HEK293 (cell line): Measurements from ENCODE around the gene DENND2A.

Experiments used
- CTCF ChIA-PET: fragments of 350-600 bp; formaldehyde crosslinking; extraction: SDS; loops from one replicate; lab custom pipeline; 2021; ENCODE audit warnings: antibody characterized with exemption; lab: Yijun Ruan, JAX
- POLR2A ChIA-PET: fragments of 300-600 bp; formaldehyde crosslinking; extraction: SDS; loops from one replicate; lab custom pipeline; 2020; ENCODE audit warnings: antibody characterized with exemption, inconsistent platforms; lab: Yijun Ruan, JAX
- H3K27ac ChIP-seq: fragments of 200-500 bp; sonication (Bioruptor generic); 2 replicates; pipeline ENCODE4 v1.5.1; 2014; ENCODE audit warnings: low read depth, low read length, control low read depth, inconsistent platforms; ENCODE audit errors: extremely low read depth
- H3K36me3 ChIP-seq, 2 experiments: fragments of 200-500 bp in 1 of 2; sonication (Bioruptor generic) in 1 of 2; 1 replicate in 1 of 2; 2 replicates in 1 of 2; pipeline ENCODE4 v1.5.1; 2014 to 2017; ENCODE audit warnings: inconsistent platforms in 2 of 2, low read length in 2 of 2; ENCODE audit not compliant: control insufficient read depth in 2 of 2, insufficient read depth in 1 of 2
- H3K4me1 ChIP-seq: fragments of 200-500 bp; sonication (Bioruptor generic); 2 replicates; pipeline ENCODE4 v1.5.1; 2014; ENCODE audit warnings: mild to moderate bottlenecking, low read length, inconsistent platforms; ENCODE audit not compliant: control insufficient read depth, insufficient read depth
- H3K4me3 ChIP-seq: 2 replicates; pipeline ENCODE4 v1.5.1; 2011; ENCODE audit warnings: low read depth, mild to moderate bottlenecking, control low read depth, low read length, moderate library complexity
- H3K9me3 ChIP-seq: fragments of 200-500 bp; sonication (Bioruptor generic); 2 replicates; pipeline ENCODE4 v1.5.1; 2014; ENCODE audit warnings: low read depth, low read length, inconsistent platforms; ENCODE audit not compliant: control insufficient read depth, insufficient read depth
- GLIS1 ChIP-seq: fragments of 450-650 bp; formaldehyde crosslinking; IDR thresholded peaks from 2 replicates; pipeline ENCODE4 v1.5.1; 2016; ENCODE audit warnings: missing biosample characterization, missing genetic modification characterization
- HOXC10 ChIP-seq: sonication (generic); formaldehyde crosslinking; IDR thresholded peaks from 2 replicates; pipeline ENCODE4 v1.8.1; 2023; ENCODE audit warnings: mild to moderate bottlenecking, missing genetic modification reagents
- IKZF3 ChIP-seq: fragments of 450-650 bp; IDR thresholded peaks from 2 replicates; pipeline ENCODE4 v1.5.0; 2018; ENCODE audit warnings: missing biosample characterization, mild to moderate bottlenecking, missing genetic modification characterization, moderate library complexity
- KLF1 ChIP-seq: fragments of 450-650 bp; formaldehyde crosslinking; IDR thresholded peaks from 2 replicates; pipeline ENCODE4 v1.5.1; 2016; ENCODE audit warnings: missing biosample characterization, missing genetic modification characterization
- KLF16 ChIP-seq: fragments of 450-650 bp; formaldehyde crosslinking; IDR thresholded peaks from 2 replicates; pipeline ENCODE4 v1.5.1; 2017; ENCODE audit warnings: missing biosample characterization, missing genetic modification characterization
- PRDM1 ChIP-seq: fragments of 450-650 bp; formaldehyde crosslinking; IDR thresholded peaks from 2 replicates; pipeline ENCODE4; 2016; ENCODE audit warnings: missing biosample characterization, missing genetic modification characterization
- SCRT2 ChIP-seq: fragments of 450-650 bp; formaldehyde crosslinking; IDR thresholded peaks from 2 replicates; pipeline ENCODE4 v1.5.1; 2016; ENCODE audit warnings: missing biosample characterization, missing genetic modification characterization
- SP2 ChIP-seq: fragments of 450-650 bp; formaldehyde crosslinking; IDR thresholded peaks from 2 replicates; pipeline ENCODE4 v1.5.1; 2016; ENCODE audit warnings: missing biosample characterization, missing genetic modification characterization
- YY1 ChIP-seq: fragments of 450-650 bp; formaldehyde crosslinking; IDR thresholded peaks from 2 replicates; pipeline ENCODE4 v1.5.1; 2018; ENCODE audit warnings: missing biosample characterization, missing genetic modification characterization
- ZBTB1 ChIP-seq: fragments of 450-650 bp; formaldehyde crosslinking; IDR thresholded peaks from 2 replicates; pipeline ENCODE4 v1.5.1; 2016; ENCODE audit warnings: missing biosample characterization, missing genetic modification characterization
- ZBTB17 ChIP-seq: fragments of 450-650 bp; formaldehyde crosslinking; IDR thresholded peaks from 2 replicates; pipeline ENCODE4 v1.5.1; 2016; ENCODE audit warnings: missing biosample characterization, missing genetic modification characterization
- ZFHX2 ChIP-seq: fragments of 450-650 bp; formaldehyde crosslinking; conservative IDR thresholded peaks from 2 replicates; pipeline ENCODE4 v1.5.1; 2016; ENCODE audit warnings: missing biosample characterization, missing genetic modification characterization
- ZIC2 ChIP-seq: fragments of 450-650 bp; formaldehyde crosslinking; IDR thresholded peaks from 2 replicates; pipeline ENCODE4 v1.5.1; 2016; ENCODE audit warnings: missing biosample characterization, missing genetic modification characterization
- ZNF10 ChIP-seq: fragments of 450-650 bp; formaldehyde crosslinking; IDR thresholded peaks from 2 replicates; pipeline ENCODE4 v1.5.1; 2017; ENCODE audit warnings: missing biosample characterization, missing genetic modification characterization
- ZNF184 ChIP-seq: fragments of 450-650 bp; IDR thresholded peaks from 2 replicates; pipeline ENCODE4 v1.5.1; 2018; ENCODE audit warnings: missing biosample characterization, mild to moderate bottlenecking, missing genetic modification characterization
- ZNF350 ChIP-seq: fragments of 450-650 bp; formaldehyde crosslinking; IDR thresholded peaks from 2 replicates; pipeline ENCODE4 v1.5.0; 2017; ENCODE audit warnings: missing biosample characterization, mild to moderate bottlenecking, missing genetic modification characterization
- ZNF416 ChIP-seq: fragments of 450-650 bp; formaldehyde crosslinking; IDR thresholded peaks from 2 replicates; pipeline ENCODE4 v1.5.1; 2016; ENCODE audit warnings: missing biosample characterization, missing genetic modification characterization
- ZNF600 ChIP-seq: fragments of 450-650 bp; formaldehyde crosslinking; IDR thresholded peaks from 2 replicates; pipeline ENCODE4 v1.5.1; 2016; ENCODE audit warnings: missing biosample characterization, missing genetic modification characterization
- ZNF660 ChIP-seq: fragments of 450-650 bp; IDR thresholded peaks from 2 replicates; pipeline ENCODE4 v1.5.1; 2018; ENCODE audit warnings: missing biosample characterization, mild to moderate bottlenecking, missing genetic modification characterization
- ZNF664 ChIP-seq: fragments of 450-650 bp; formaldehyde crosslinking; IDR thresholded peaks from 2 replicates; pipeline ENCODE4 v1.5.1; 2016; ENCODE audit warnings: missing biosample characterization, missing genetic modification characterization
- TF ChIP-seq, protein P1 (sequence below): fragments of 450-650 bp; formaldehyde crosslinking; IDR thresholded peaks from 2 replicates; pipeline ENCODE4 v1.5.1; 2017; ENCODE audit warnings: missing biosample characterization, missing genetic modification characterization
- TF ChIP-seq, protein P2 (sequence below): fragments of 450-650 bp; formaldehyde crosslinking; IDR thresholded peaks from 2 replicates; pipeline ENCODE4 v1.5.1; 2016; ENCODE audit warnings: missing biosample characterization, missing genetic modification characterization
- TF ChIP-seq, protein P3 (sequence below): fragments of 450-650 bp; formaldehyde crosslinking; IDR thresholded peaks from 2 replicates; pipeline ENCODE4 v1.5.1; 2016; ENCODE audit warnings: missing biosample characterization, missing genetic modification characterization
- TF ChIP-seq, protein P4 (sequence below): fragments of 450-650 bp; formaldehyde crosslinking; IDR thresholded peaks from 2 replicates; pipeline ENCODE4 v1.5.1; 2017; ENCODE audit warnings: missing biosample characterization, missing genetic modification characterization
- TF ChIP-seq, protein P5 (sequence below): fragments of 450-650 bp; formaldehyde crosslinking; conservative IDR thresholded peaks from 2 replicates; pipeline ENCODE4 v1.5.1; 2016; ENCODE audit warnings: low read depth, missing biosample characterization, missing genetic modification characterization

The DENND2A gene

GRCh38 chr7:140625908-140626868, 14.4 kb downstream of the DENND2A start:
- no peaks in the 10 kb centered on the region for H3K9me3 ChIP-seq
- H3K4me3 ChIP-seq: peak overlapping the region; percentile 0; the same call in 1 of the 2 replicates
- POLR2A ChIA-PET: interaction anchor here (0.5 to 3.1 kb wide), 7 partner anchors 9 to 100 kb away, joined by 3 to 10 read pairs (median 4); partner anchors contain the start of gene DENND2A
- H3K36me3 ChIP-seq: no peaks in the 10 kb centered on the region
- CTCF ChIA-PET: interaction anchor here (0.7 kb wide), 1 partner anchor 9 kb away, joined by 3 read pairs; no protein-coding TSS in a partner anchor
- H3K4me1 ChIP-seq: no peaks in the 10 kb centered on the region
- H3K27ac ChIP-seq: peak overlapping the region; percentile 1; the same call in 1 of the 2 replicates
- no peak for TF ChIP-seq ZBTB1 (tag by site-specific recombination)
- TF ChIP-seq, protein P1, sequence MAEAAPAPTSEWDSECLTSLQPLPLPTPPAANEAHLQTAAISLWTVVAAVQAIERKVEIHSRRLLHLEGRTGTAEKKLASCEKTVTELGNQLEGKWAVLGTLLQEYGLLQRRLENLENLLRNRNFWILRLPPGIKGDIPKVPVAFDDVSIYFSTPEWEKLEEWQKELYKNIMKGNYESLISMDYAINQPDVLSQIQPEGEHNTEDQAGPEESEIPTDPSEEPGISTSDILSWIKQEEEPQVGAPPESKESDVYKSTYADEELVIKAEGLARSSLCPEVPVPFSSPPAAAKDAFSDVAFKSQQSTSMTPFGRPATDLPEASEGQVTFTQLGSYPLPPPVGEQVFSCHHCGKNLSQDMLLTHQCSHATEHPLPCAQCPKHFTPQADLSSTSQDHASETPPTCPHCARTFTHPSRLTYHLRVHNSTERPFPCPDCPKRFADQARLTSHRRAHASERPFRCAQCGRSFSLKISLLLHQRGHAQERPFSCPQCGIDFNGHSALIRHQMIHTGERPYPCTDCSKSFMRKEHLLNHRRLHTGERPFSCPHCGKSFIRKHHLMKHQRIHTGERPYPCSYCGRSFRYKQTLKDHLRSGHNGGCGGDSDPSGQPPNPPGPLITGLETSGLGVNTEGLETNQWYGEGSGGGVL (tag by site-specific recombination): peak; percentile 99
- TF ChIP-seq SP2 (tag by site-specific recombination): peak; percentile 58
- TF ChIP-seq ZIC2: peak; percentile 84
- TF ChIP-seq, protein P2, sequence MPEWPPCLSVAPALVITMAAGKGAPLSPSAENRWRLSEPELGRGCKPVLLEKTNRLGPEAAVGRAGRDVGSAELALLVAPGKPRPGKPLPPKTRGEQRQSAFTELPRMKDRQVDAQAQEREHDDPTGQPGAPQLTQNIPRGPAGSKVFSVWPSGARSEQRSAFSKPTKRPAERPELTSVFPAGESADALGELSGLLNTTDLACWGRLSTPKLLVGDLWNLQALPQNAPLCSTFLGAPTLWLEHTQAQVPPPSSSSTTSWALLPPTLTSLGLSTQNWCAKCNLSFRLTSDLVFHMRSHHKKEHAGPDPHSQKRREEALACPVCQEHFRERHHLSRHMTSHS (tag by site-specific recombination): no peak
- TF ChIP-seq HOXC10: no peak
- TF ChIP-seq, protein P3, sequence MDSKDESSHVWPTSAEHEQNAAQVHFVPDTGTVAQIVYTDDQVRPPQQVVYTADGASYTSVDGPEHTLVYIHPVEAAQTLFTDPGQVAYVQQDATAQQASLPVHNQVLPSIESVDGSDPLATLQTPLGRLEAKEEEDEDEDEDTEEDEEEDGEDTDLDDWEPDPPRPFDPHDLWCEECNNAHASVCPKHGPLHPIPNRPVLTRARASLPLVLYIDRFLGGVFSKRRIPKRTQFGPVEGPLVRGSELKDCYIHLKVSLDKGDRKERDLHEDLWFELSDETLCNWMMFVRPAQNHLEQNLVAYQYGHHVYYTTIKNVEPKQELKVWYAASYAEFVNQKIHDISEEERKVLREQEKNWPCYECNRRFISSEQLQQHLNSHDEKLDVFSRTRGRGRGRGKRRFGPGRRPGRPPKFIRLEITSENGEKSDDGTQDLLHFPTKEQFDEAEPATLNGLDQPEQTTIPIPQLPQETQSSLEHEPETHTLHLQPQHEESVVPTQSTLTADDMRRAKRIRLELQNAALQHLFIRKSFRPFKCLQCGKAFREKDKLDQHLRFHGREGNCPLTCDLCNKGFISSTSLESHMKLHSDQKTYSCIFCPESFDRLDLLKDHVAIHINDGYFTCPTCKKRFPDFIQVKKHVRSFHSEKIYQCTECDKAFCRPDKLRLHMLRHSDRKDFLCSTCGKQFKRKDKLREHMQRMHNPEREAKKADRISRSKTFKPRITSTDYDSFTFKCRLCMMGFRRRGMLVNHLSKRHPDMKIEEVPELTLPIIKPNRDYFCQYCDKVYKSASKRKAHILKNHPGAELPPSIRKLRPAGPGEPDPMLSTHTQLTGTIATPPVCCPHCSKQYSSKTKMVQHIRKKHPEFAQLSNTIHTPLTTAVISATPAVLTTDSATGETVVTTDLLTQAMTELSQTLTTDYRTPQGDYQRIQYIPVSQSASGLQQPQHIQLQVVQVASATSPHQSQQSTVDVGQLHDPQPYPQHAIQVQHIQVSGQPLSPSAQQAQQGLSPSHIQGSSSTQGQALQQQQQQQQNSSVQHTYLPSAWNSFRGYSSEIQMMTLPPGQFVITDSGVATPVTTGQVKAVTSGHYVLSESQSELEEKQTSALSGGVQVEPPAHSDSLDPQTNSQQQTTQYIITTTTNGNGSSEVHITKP: peak; percentile 84
- TF ChIP-seq, protein P4, sequence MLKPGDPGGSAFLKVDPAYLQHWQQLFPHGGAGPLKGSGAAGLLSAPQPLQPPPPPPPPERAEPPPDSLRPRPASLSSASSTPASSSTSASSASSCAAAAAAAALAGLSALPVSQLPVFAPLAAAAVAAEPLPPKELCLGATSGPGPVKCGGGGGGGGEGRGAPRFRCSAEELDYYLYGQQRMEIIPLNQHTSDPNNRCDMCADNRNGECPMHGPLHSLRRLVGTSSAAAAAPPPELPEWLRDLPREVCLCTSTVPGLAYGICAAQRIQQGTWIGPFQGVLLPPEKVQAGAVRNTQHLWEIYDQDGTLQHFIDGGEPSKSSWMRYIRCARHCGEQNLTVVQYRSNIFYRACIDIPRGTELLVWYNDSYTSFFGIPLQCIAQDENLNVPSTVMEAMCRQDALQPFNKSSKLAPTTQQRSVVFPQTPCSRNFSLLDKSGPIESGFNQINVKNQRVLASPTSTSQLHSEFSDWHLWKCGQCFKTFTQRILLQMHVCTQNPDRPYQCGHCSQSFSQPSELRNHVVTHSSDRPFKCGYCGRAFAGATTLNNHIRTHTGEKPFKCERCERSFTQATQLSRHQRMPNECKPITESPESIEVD (tag by site-specific recombination): no peak
- peak; percentile 12; the same call in 1 of the 2 replicates for TF ChIP-seq IKZF3 (tag by site-specific recombination)
- no peak for TF ChIP-seq ZNF416 (tag by site-specific recombination)
- TF ChIP-seq SCRT2 (tag by site-specific recombination): no peak
- TF ChIP-seq YY1 (tag by site-specific recombination): no peak
- peak; percentile 43; the same call in 1 of the 2 replicates for TF ChIP-seq ZNF660
- peak; percentile 100 for TF ChIP-seq GLIS1
- TF ChIP-seq ZFHX2 (tag by site-specific recombination): peak; percentile 78
- peak; percentile 98 for TF ChIP-seq PRDM1 (tag by site-specific recombination)
- TF ChIP-seq ZNF664 (tag by site-specific recombination): peak; percentile 57
- peak; percentile 70 for TF ChIP-seq ZBTB17 (tag by site-specific recombination)
- TF ChIP-seq, protein P5, sequence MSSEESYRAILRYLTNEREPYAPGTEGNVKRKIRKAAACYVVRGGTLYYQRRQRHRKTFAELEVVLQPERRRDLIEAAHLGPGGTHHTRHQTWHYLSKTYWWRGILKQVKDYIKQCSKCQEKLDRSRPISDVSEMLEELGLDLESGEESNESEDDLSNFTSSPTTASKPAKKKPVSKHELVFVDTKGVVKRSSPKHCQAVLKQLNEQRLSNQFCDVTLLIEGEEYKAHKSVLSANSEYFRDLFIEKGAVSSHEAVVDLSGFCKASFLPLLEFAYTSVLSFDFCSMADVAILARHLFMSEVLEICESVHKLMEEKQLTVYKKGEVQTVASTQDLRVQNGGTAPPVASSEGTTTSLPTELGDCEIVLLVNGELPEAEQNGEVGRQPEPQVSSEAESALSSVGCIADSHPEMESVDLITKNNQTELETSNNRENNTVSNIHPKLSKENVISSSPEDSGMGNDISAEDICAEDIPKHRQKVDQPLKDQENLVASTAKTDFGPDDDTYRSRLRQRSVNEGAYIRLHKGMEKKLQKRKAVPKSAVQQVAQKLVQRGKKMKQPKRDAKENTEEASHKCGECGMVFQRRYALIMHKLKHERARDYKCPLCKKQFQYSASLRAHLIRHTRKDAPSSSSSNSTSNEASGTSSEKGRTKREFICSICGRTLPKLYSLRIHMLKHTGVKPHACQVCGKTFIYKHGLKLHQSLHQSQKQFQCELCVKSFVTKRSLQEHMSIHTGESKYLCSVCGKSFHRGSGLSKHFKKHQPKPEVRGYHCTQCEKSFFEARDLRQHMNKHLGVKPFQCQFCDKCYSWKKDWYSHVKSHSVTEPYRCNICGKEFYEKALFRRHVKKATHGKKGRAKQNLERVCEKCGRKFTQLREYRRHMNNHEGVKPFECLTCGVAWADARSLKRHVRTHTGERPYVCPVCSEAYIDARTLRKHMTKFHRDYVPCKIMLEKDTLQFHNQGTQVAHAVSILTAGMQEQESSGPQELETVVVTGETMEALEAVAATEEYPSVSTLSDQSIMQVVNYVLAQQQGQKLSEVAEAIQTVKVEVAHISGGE: peak; percentile 60
- peak; percentile 88 for TF ChIP-seq ZNF600 (tag by site-specific recombination)
- TF ChIP-seq KLF1 (tag by site-specific recombination): peak; percentile 29; the same call in 1 of the 2 replicates
- TF ChIP-seq ZNF184: no peak
- TF ChIP-seq ZNF350: no peak
- TF ChIP-seq ZNF10 (tag by site-specific recombination): peak; percentile 39; the same call in 1 of the 2 replicates
- peak; percentile 85 for TF ChIP-seq KLF16 (tag by site-specific recombination)
